IPS DF 6.9 (cell line): ENCODE measurements around the gene ASB6.
A peak's percentile ranks its signal among the peaks of the same experiment; 100 is the strongest.
"Not testable (repeated sequence)": the region's sequence is repeated elsewhere in the genome, so short reads cannot be mapped to it uniquely, and the experiment has no call there.

Source experiments
- DNase-seq: peaks from one replicate; pipeline ENCODE4 v3.0.0-alpha.2; 2013; ENCODE audit warnings: low read depth, low spot score
- H3K27ac ChIP-seq: one replicate; pipeline ENCODE4 v1.5.1; 2013; ENCODE audit warnings: low read length, control low read depth
- H3K27me3 ChIP-seq: 2 replicates; pipeline ENCODE4 v1.6.1; 2013; ENCODE audit warnings: mild to moderate bottlenecking, low read length; ENCODE audit not compliant: control insufficient read depth, insufficient read depth
- H3K36me3 ChIP-seq: 2 replicates; pipeline ENCODE4 v1.6.1; 2013; ENCODE audit warnings: low read length; ENCODE audit not compliant: control insufficient read depth, insufficient read depth
- H3K4me1 ChIP-seq: 2 replicates; pipeline ENCODE4 v1.6.1; 2013; ENCODE audit warnings: low read length; ENCODE audit not compliant: control insufficient read depth, insufficient read depth
- H3K4me3 ChIP-seq: 2 replicates; pipeline ENCODE4 v1.5.1; 2013; ENCODE audit warnings: mild to moderate bottlenecking, low read length
- H3K9me3 ChIP-seq: 2 replicates; pipeline ENCODE4 v1.6.1; 2013; ENCODE audit warnings: low read length, inconsistent platforms; ENCODE audit not compliant: control insufficient read depth, insufficient read depth
- WGBS: extraction: QIAGEN DNeasy Blood & Tissue Kit; methylation state at CpG from one replicate; pipeline ENCODE4 v1.1.7; 2013; ENCODE audit warnings: mixed read lengths, missing lambda C conversion rate; ENCODE audit not compliant: insufficient read length, insufficient coverage; 5-methylcytosine and 5-hydroxymethylcytosine counted together

ASB6 gene

GRCh38 chr9:129667850-129668249 lies 25.9 kb upstream of the ASB6 start:
- Histone ChIP-seq H3K27me3 (peaks cover 4% of the 10 kb centered on the region; the same call in 1 of the 2 replicates), H3K9me3 (no peaks in the 10 kb centered on the region), H3K27ac (no peak overlapping the region), H3K36me3 (no peaks in the 10 kb centered on the region), H3K4me3 (no peak overlapping the region), H3K4me1 (peaks cover 2% of the 10 kb centered on the region)
- no peak for DNase-seq
- WGBS = no CpG with 5 or more reads among the region's 9 CpGs

GRCh38 chr9:129667378-129667777 lies 25.4 kb upstream of the ASB6 start:
- WGBS = no CpG with 5 or more reads among the region's 11 CpGs
- no peak overlapping the region for H3K4me3 ChIP-seq
- no peak overlapping the region for H3K27ac ChIP-seq

DNA sequence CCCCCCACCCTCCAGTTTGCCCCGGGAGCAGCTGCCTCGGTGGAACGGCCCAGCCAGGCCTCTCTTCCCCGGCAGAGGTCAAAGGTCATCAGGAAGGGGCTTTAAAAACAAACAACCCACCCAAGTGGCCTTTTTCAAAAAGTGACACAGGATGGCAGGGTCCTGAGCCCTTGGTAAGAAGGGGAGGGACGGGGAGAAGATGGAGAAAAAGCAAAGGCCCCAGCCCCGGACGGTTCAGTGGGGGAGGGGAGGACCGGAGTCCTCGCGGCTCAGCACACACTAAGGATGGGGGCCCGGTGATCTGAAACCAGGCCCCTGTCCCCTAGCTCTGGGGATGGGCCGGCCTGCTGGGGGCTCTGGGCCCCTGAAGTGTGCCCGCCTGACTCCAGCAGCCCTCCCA lies 24.6 kb upstream of the ASB6 start:
- Histone ChIP-seq H3K4me1 (peaks cover 2% of the 10 kb centered on the region), H3K36me3 (no peaks in the 10 kb centered on the region), H3K27ac (no peak overlapping the region), H3K9me3 (no peaks in the 10 kb centered on the region), H3K27me3 (peaks cover 4% of the 10 kb centered on the region; the same call in 1 of the 2 replicates), H3K4me3 (peak overlapping the region; percentile 52; the same call in 1 of the 2 replicates)
- no peak for DNase-seq
- WGBS = no CpG with 5 or more reads among the region's 13 CpGs

More at GRCh38 chr9:129667378-129667777, 25.4 kb upstream of the ASB6 start:
- H3K27me3 ChIP-seq = peaks cover 4% of the 10 kb centered on the region; the same call in 1 of the 2 replicates
- H3K4me1 ChIP-seq = peaks cover 2% of the 10 kb centered on the region
- H3K36me3 ChIP-seq = no peaks in the 10 kb centered on the region
- no peaks in the 10 kb centered on the region for H3K9me3 ChIP-seq
- no peak for DNase-seq

- DNase-seq = no peak
- Histone ChIP-seq H3K27me3 (peaks cover 4% of the 10 kb centered on the region; the same call in 1 of the 2 replicates), H3K27ac (no peak overlapping the region), H3K4me3 (peak overlapping the region; percentile 52; the same call in 1 of the 2 replicates), H3K9me3 (no peaks in the 10 kb centered on the region), H3K4me1 (peaks cover 2% of the 10 kb centered on the region), H3K36me3 (no peaks in the 10 kb centered on the region)
- no CpG with 5 or more reads among the region's 88 CpGs for WGBS
Observed at GRCh38 chr9:129665814-129666520, 24.0 kb upstream of the ASB6 start.

GRCh38 chr9:129665389-129665775 lies 23.4 kb upstream of the ASB6 start, which contains the start of gene PRRX2:
Gene PRRX2 (plus strand): TSS chr9:129665647. CDS start chr9:129665868, 221 bp downstream.
- H3K27me3 ChIP-seq = peaks cover 4% of the 10 kb centered on the region; the same call in 1 of the 2 replicates
- WGBS = no CpG with 5 or more reads among the region's 37 CpGs
- H3K4me1 ChIP-seq = peaks cover 2% of the 10 kb centered on the region
- H3K4me3 ChIP-seq = peak within 1 kb of the TSS; percentile 52; the same call in 1 of the 2 replicates
- H3K36me3 ChIP-seq = no peaks in the 10 kb centered on the region
- no peaks in the 10 kb centered on the region for H3K9me3 ChIP-seq
- DNase-seq = no peak
- H3K27ac ChIP-seq = no peak within 1 kb of the TSS

GRCh38 chr9:129664746-129665388 lies 22.9 kb upstream of the ASB6 start:
- Histone ChIP-seq H3K9me3 (no peaks in the 10 kb centered on the region), H3K27me3 (peaks cover 4% of the 10 kb centered on the region; the same call in 1 of the 2 replicates), H3K4me3 (peak overlapping the region; percentile 52; the same call in 1 of the 2 replicates), H3K4me1 (no peaks in the 10 kb centered on the region; the same call in 1 of the 2 replicates), H3K27ac (no peak overlapping the region), H3K36me3 (no peaks in the 10 kb centered on the region)
- no CpG with 5 or more reads among the region's 36 CpGs for WGBS
- no peak for DNase-seq

- not testable (repeated sequence) for H3K27ac ChIP-seq, H3K9me3 ChIP-seq, DNase-seq, H3K36me3 ChIP-seq, H3K27me3 ChIP-seq, H3K4me3 ChIP-seq, H3K4me1 ChIP-seq
- WGBS = no CpG with 5 or more reads among the region's 3 CpGs
Observed at GRCh38 chr9:129662239-129662638, 20.3 kb upstream of the ASB6 start.

DNA sequence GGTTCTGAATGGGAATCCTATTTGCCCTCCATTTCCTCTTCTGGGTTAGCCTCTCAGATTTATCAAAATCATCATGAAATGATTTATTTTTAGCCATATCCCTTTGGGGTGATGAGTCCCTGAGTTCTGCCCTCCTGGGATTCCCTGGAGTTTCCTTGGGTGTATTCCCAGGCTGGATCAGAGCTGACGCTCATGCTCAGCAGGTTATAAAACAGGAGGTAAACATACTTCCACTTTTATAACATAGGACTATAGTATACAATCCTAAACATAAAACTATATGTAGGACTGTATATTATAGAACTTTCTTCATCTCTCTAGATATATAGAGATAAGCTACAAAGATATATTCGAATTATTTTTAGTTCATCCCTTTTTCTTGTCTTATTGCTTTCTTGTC lies 19.1 kb upstream of the ASB6 start:
- Histone ChIP-seq H3K4me3 (no peak overlapping the region), H3K27me3 (peaks cover 4% of the 10 kb centered on the region; the same call in 1 of the 2 replicates), H3K4me1 (no peaks in the 10 kb centered on the region), H3K27ac (no peak overlapping the region), H3K36me3 (no peaks in the 10 kb centered on the region), H3K9me3 (no peaks in the 10 kb centered on the region)
- DNase-seq = no peak
- no CpG with 5 or more reads among the region's 2 CpGs for WGBS

DNA sequence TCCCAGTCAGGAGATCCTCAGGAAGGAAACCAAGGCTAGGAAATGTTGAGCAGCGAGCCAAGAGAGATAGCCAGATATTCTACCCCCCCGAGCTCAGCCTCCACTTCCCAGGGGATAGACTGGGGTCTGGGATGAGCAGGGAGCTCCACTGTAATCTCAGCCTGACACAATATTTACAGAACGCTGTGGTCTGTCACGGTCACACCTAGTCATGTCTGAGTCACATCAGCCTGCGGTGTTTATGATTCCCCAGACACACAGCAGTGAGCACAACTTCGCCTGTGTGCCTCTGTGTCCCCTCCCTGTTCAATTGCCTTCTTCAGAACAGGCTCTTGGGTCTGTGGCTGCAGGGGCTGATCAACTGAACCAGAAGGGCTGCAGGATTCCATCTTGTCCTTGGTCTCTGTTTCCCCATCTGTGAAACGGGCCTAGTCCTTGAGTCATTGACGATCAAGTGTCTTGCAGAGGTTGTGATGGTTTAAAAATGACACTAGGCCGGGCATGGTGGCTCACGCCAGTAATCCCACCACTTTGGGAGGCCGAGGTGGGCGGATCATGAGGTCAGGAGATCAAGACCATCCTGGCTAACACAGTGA lies 14.9 kb upstream of the ASB6 start:
- WGBS = no CpG with 5 or more reads among the region's 12 CpGs
- Histone ChIP-seq H3K9me3 (no peaks in the 10 kb centered on the region), H3K4me3 (no peak overlapping the region), H3K4me1 (no peaks in the 10 kb centered on the region), H3K36me3 (no peaks in the 10 kb centered on the region), H3K27ac (no peak overlapping the region), H3K27me3 (no peaks in the 10 kb centered on the region)
- DNase-seq = no peak

DNA sequence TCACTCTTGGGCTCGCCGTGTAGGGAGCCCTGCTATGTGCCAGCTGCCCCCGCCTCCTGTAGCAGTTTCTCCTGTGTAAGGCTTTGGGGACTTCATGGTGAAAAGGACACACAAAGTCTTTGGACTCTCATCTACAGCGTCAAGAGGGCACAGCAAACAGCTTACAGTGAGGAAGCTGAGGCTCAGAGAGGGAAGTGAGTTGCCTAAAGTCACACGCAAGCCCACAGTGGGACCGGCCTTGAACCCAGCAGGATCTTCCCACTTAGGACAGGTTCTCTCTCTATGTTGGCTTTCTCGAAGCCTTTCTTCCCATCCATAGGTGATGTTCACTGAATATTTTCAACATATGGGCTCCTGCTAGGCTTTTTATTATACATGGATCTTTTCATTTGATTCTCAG lies 13.7 kb upstream of the ASB6 start:
- Histone ChIP-seq H3K4me1 (no peaks in the 10 kb centered on the region), H3K4me3 (no peak overlapping the region), H3K9me3 (no peaks in the 10 kb centered on the region), H3K27me3 (no peaks in the 10 kb centered on the region), H3K36me3 (no peaks in the 10 kb centered on the region), H3K27ac (no peak overlapping the region)
- no CpG with 5 or more reads among the region's 7 CpGs for WGBS
- no peak for DNase-seq
